ENCODE results near the gene APCDD1.

GRCh38 chr18:10518595-10519255 lies 64.3 kb downstream of the APCDD1 start:
- no peak for TF ChIP-seq EZH2 (optimal IDR thresholded peaks at IDR 0.05; ENCODE audit: low read depth, low read length)
- no peak for TF ChIP-seq CTCF (IDR thresholded peaks at IDR 0.05; ENCODE audit: low read length)
- TF ChIP-seq EZH2phosphoT487 (IDR thresholded peaks at IDR 0.05; ENCODE audit: low read length): no peak
